Muscle of leg (tissue), 9 donors: ENCODE data around the gene PELI1. TPM values are rescaled to one million over a fixed set of nuclear protein-coding genes. Genes with fewer than 3 reads are reported as not detected.

Experiments used
- polyA plus RNA-seq, 8 donors: library from polyadenylated mRNA; unstranded; fragments of 120-200 nt; gene quantifications; one replicate each; pipeline versions ENCODE4 v1.2.1 to v1.2.3, GENCODE V29; 2013; ENCODE audit warnings: inconsistent platforms in 1 of 8, low replicate concordance in 1 of 8; ENCODE audit not compliant: insufficient read length in 8 of 8, insufficient read depth in 1 of 8
- total RNA-seq: library from RNA; stranded (reverse); fragments of 120-200 nt; gene quantifications from one replicate; pipeline ENCODE4 v1.2.4, GENCODE V29; 2013

PELI1 gene
- total and polyA plus RNA-seq, 9 donors: 12.2 to 24.2 (median 17.9) TPM

Other genes with a start within 250 kb of the PELI1 start
- 26.9 TPM for gene VPS54, start 125.0 kb downstream of the PELI1 start, total RNA-seq
- 10 to 100 TPM; 22.3 to 28.0 (median 26.2) TPM for gene VPS54, start 125.0 kb downstream of the PELI1 start, polyA plus RNA-seq